Keratinocyte (primary cell): ENCODE data around the gene YPEL1.

Experiments used
- EZH2 ChIP-seq: IDR thresholded peaks from one replicate; pipeline ENCODE4 v1.6.1; 2012; ENCODE audit warnings: inconsistent platforms, mild to moderate bottlenecking, low read length, moderate library complexity
- TF ChIP-seq, protein P1 (sequence below), 3 experiments: IDR thresholded peaks in 1 of 3; conservative IDR thresholded peaks in 1 of 3; optimal IDR thresholded peaks in 1 of 3; 2 replicates in 2 of 3; 3 replicates in 1 of 3; pipeline versions ENCODE3 to v1.5.1; 2011; ENCODE audit warnings: low read length in 3 of 3, mild to moderate bottlenecking in 3 of 3, moderate library complexity in 2 of 3, control low read depth in 1 of 3, inconsistent platforms in 1 of 3; ENCODE audit not compliant: insufficient read depth in 2 of 3; ENCODE audit errors: extremely low read depth in 1 of 3

DNA sequence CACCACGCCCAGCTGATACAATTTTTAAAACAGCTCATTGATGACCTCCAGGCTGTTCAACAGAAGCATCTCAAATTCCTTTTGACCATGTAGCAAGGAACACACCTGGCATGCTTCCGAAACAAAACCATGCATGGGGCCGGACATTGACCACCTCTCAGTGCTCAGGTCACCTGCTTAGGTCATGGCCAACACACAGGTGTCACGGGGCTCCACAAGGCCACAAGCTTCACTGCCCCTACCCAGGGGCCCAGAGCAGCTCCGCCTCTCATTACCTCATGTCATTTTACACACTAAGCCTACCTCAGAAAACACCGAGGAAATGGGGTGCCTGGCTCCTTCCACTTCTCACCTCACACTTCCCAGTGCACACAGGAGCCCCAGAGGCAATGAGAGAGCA, 26.6 kb downstream of the YPEL1 start:
- TF ChIP-seq, protein P1, sequence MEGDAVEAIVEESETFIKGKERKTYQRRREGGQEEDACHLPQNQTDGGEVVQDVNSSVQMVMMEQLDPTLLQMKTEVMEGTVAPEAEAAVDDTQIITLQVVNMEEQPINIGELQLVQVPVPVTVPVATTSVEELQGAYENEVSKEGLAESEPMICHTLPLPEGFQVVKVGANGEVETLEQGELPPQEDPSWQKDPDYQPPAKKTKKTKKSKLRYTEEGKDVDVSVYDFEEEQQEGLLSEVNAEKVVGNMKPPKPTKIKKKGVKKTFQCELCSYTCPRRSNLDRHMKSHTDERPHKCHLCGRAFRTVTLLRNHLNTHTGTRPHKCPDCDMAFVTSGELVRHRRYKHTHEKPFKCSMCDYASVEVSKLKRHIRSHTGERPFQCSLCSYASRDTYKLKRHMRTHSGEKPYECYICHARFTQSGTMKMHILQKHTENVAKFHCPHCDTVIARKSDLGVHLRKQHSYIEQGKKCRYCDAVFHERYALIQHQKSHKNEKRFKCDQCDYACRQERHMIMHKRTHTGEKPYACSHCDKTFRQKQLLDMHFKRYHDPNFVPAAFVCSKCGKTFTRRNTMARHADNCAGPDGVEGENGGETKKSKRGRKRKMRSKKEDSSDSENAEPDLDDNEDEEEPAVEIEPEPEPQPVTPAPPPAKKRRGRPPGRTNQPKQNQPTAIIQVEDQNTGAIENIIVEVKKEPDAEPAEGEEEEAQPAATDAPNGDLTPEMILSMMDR (optimal IDR thresholded peaks at IDR 0.05 in 1 of 3, IDR thresholded peaks at IDR 0.05 in 1 of 3, conservative IDR thresholded peaks at IDR 0.05 in 1 of 3; ENCODE audit: extremely low read depth in 1 of 3, insufficient read depth in 2 of 3, low read length in 3 of 3): no peak
- no peak for TF ChIP-seq EZH2
